ENCODE measurements around the gene HSF4.

DNA sequence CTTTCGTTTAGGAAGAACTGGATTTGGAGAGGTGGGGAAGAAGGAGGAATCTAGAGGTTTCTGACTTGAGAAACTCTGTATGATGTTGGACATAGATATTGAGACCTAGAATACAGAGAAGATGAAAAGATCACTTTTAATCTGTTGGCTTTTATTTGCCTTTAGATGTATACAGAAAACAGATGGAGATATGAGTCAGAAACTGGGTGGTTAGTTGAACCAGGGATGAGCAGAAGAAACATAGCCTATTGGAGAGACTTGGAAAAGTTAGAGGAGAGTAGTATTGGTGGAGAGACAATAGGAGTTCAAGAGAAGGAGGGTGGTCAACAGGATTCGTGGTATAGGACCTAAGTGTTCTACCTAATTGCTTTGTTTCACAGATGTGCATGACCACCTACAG is 49.8 kb upstream of the HSF4 start:
- TF ChIP-seq POLR2AphosphoS5 (IDR thresholded peaks at IDR 0.05; ENCODE audit: borderline replicate concordance, low read depth, low read length): no peak
- TF ChIP-seq EZH2 (IDR thresholded peaks at IDR 0.05): no peak

Measured in SK-N-MC (cell line).